LNCaP clone FGC (cell line): ENCODE data around the gene SAFB.

ENCODE experiments used
- DNase-seq: peaks from one replicate; pipeline ENCODE4 v3.0.0-alpha.2; 2011; ENCODE audit warnings: low read depth
- H3K4me3 ChIP-seq: 2 replicates; pipeline ENCODE4 v1.5.1; 2011; ENCODE audit warnings: mild to moderate bottlenecking, low read depth, low read length, control low read depth
- CTCF ChIP-seq: IDR thresholded peaks from 2 replicates; pipeline ENCODE4 v1.5.1; 2012; ENCODE audit warnings: mild to moderate bottlenecking; ENCODE audit not compliant: control insufficient read depth, insufficient read depth; ENCODE audit errors: extremely low read depth

SAFB gene

GRCh38 chr19:5590151-5590864 is 32.6 kb upstream of the SAFB start:
- DNase-seq: no peak
- no peak overlapping the region for H3K4me3 ChIP-seq
- TF ChIP-seq CTCF: no peak

GRCh38 chr19:5590865-5591154 is 32.1 kb upstream of the SAFB start:
- no peak for TF ChIP-seq CTCF
- no peak for DNase-seq
- H3K4me3 ChIP-seq: no peak overlapping the region

GRCh38 chr19:5591476-5591875 is 31.4 kb upstream of the SAFB start:
- TF ChIP-seq CTCF: no peak
- H3K4me3 ChIP-seq: no peak overlapping the region
- DNase-seq: no peak

- no peak for TF ChIP-seq CTCF
- no peak for DNase-seq
Measured at GRCh38 chr19:5592531-5593342, 30.1 kb upstream of the SAFB start.

GRCh38 chr19:5593343-5594255 is 29.3 kb upstream of the SAFB start:
- no peak for DNase-seq
- no peak overlapping the region for H3K4me3 ChIP-seq
- no peak for TF ChIP-seq CTCF

More at GRCh38 chr19:5592531-5593342, 30.1 kb upstream of the SAFB start:
- no peak overlapping the region for H3K4me3 ChIP-seq

DNA sequence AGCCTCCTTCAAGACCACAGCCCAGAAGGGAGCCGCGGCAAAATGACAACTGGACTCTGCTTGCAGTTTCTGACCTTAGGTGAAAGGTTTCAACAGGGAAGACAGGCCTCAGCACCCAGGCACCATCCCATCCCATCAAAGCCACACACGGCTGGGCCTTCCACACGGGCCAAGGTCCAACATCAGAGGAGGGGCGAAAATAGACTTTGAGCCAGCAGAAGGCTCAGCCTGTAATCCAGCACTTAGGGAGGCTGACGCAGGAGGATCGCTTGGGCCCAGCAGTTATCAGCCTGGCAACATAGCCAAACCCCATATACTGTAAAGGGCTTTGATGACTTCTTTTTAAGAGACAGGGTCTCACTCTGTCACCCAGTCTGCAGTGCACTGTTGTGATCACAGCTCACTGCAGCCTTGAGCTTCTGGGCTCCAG is 28.3 kb upstream of the SAFB start:
- no peak for TF ChIP-seq CTCF
- DNase-seq: no peak
- no peak overlapping the region for H3K4me3 ChIP-seq
